Suppressor macrophage treated with lipopolysaccharide for 1 hour (primary cell): ENCODE data around the gene PNMA1.

Source experiments
- DNase-seq, 3 donors: peaks; one replicate each; pipeline ENCODE4 v3.0.0-alpha.2; 2020 to 2022

PNMA1 gene

GRCh38 chr14:73713803-73714655, at the start of gene PNMA1:
PNMA1 (minus strand) TSS chr14:73714384; CDS start chr14:73713639, 745 bp downstream.
- DNase-seq = peak; percentile 86 to 96 (median 94)

GRCh38 chr14:73763396-73763795, 49.2 kb upstream of the PNMA1 start:
- no peak for DNase-seq

- DNase-seq = peak; percentile 60 to 83 (median 61)
Observed at GRCh38 chr14:73762375-73762822, 48.2 kb upstream of the PNMA1 start.

- DNase-seq = peak; percentile 87 to 96 (median 87)
Observed at GRCh38 chr14:73761618-73762355, 47.6 kb upstream of the PNMA1 start.

GRCh38 chr14:73760598-73761586, 46.7 kb upstream of the PNMA1 start:
- no peak for DNase-seq

- peak; percentile 98 for DNase-seq
Observed at GRCh38 chr14:73759714-73760597, 45.8 kb upstream of the PNMA1 start.

GRCh38 chr14:73759183-73759713, 45.1 kb upstream of the PNMA1 start:
- DNase-seq = peak in 2 of 3 donors; percentile 51 to 71

- peak; percentile 83 to 86 (median 83) for DNase-seq
Observed at GRCh38 chr14:73758392-73759182, 44.4 kb upstream of the PNMA1 start.

GRCh38 chr14:73757876-73758391, 43.8 kb upstream of the PNMA1 start:
- no peak for DNase-seq

- DNase-seq = no peak
Observed at GRCh38 chr14:73757381-73757780, 43.2 kb upstream of the PNMA1 start.

- peak in 1 of 3 donors; percentile 56 for DNase-seq
Observed at GRCh38 chr14:73755434-73756014, 41.3 kb upstream of the PNMA1 start.

- DNase-seq = no peak
Observed at GRCh38 chr14:73754911-73755360, 40.8 kb upstream of the PNMA1 start.

GRCh38 chr14:73753887-73754795, 40.0 kb upstream of the PNMA1 start:
- peak; percentile 75 to 79 (median 78) for DNase-seq

GRCh38 chr14:73753124-73753886, 39.1 kb upstream of the PNMA1 start:
- peak; percentile 54 to 60 (median 55) for DNase-seq

GRCh38 chr14:73752297-73752992, 38.3 kb upstream of the PNMA1 start:
- peak in 2 of 3 donors; percentile 50 to 63 for DNase-seq

- DNase-seq = no peak
Observed at GRCh38 chr14:73751157-73751691, 37.0 kb upstream of the PNMA1 start.

- DNase-seq = no peak
Observed at GRCh38 chr14:73750531-73750901, 36.3 kb upstream of the PNMA1 start.
